H9 (cell line): Measurements from ENCODE around the gene MICU1. TPM values are rescaled to one million over a fixed set of nuclear protein-coding genes. Genes with fewer than 3 reads are reported as not detected.
A peak's percentile ranks its signal among the peaks of the same experiment; 100 is the strongest.

Source experiments
- DNase-seq: peaks from one replicate; pipeline ENCODE4 v3.0.0-alpha.2; 2017
- H2AFZ ChIP-seq: one replicate; pipeline ENCODE4 v1.6.1; 2013; ENCODE audit warnings: mild to moderate bottlenecking, low read length, control low read depth, moderate library complexity
- H2AK5ac ChIP-seq: 2 replicates; pipeline ENCODE4 v1.6.1; 2013; ENCODE audit warnings: low read length, control low read depth, mixed read lengths; ENCODE audit not compliant: insufficient read length
- H2BK120ac ChIP-seq: one replicate; pipeline ENCODE4 v1.6.1; 2013; ENCODE audit warnings: low read depth, mild to moderate bottlenecking, low read length, control low read depth, inconsistent platforms; ENCODE audit not compliant: poor library complexity, severe bottlenecking
- H2BK12ac ChIP-seq: 2 replicates; pipeline ENCODE4 v1.6.1; 2013; ENCODE audit warnings: low read length, control low read depth, mixed read lengths, low read depth; ENCODE audit not compliant: insufficient read length
- H2BK15ac ChIP-seq: 2 replicates; pipeline ENCODE4 v1.6.1; 2013; ENCODE audit warnings: low read depth, low read length, control low read depth
- H2BK20ac ChIP-seq: one replicate; pipeline ENCODE4 v1.6.1; 2013; ENCODE audit warnings: low read depth, mild to moderate bottlenecking, low read length, control low read depth, inconsistent platforms; ENCODE audit not compliant: poor library complexity, severe bottlenecking
- H2BK5ac ChIP-seq: 2 replicates; pipeline ENCODE4 v1.6.1; 2013; ENCODE audit warnings: low read length, control low read depth, mixed read lengths; ENCODE audit not compliant: insufficient read length
- H3K14ac ChIP-seq: 2 replicates; pipeline ENCODE4 v1.6.1; 2013; ENCODE audit warnings: low read length, control low read depth; ENCODE audit not compliant: insufficient read depth
- H3K18ac ChIP-seq: 2 replicates; pipeline ENCODE4 v1.6.1; 2013; ENCODE audit warnings: low read depth, mild to moderate bottlenecking, mixed read lengths, low read length, control low read depth; ENCODE audit not compliant: insufficient read length
- H3K23ac ChIP-seq: 2 replicates; pipeline ENCODE4 v1.6.1; 2013; ENCODE audit warnings: low read length, control low read depth, mixed read lengths, low read depth; ENCODE audit not compliant: insufficient read length
- H3K23me2 ChIP-seq: 2 replicates; pipeline ENCODE4 v1.6.1; 2013; ENCODE audit warnings: low read depth, mild to moderate bottlenecking, mixed read lengths, low read length, control low read depth; ENCODE audit not compliant: insufficient read length, poor library complexity, severe bottlenecking
- H3K27ac ChIP-seq: 2 replicates; pipeline ENCODE4 v1.5.1; 2013; ENCODE audit warnings: low read length, control low read depth, mixed read lengths, low read depth; ENCODE audit not compliant: insufficient read length
- H3K27me3 ChIP-seq: 2 replicates; pipeline ENCODE4 v1.6.1; 2013; ENCODE audit warnings: low read length, control low read depth, inconsistent platforms; ENCODE audit not compliant: insufficient read depth
- H3K4ac ChIP-seq: 2 replicates; pipeline ENCODE4 v1.6.1; 2013; ENCODE audit warnings: low read depth, mild to moderate bottlenecking, control low read depth, inconsistent platforms, low read length, moderate library complexity
- H3K4me1 ChIP-seq: 2 replicates; pipeline ENCODE4 v1.6.1; 2013; ENCODE audit warnings: low read length, control low read depth, inconsistent platforms; ENCODE audit not compliant: insufficient read depth
- H3K4me2 ChIP-seq: 2 replicates; pipeline ENCODE4 v1.6.1; 2013; ENCODE audit warnings: low read length, control low read depth, mixed read lengths; ENCODE audit not compliant: insufficient read length, insufficient read depth
- H3K56ac ChIP-seq: 2 replicates; pipeline ENCODE4 v1.6.1; 2013; ENCODE audit warnings: low read depth, mild to moderate bottlenecking, mixed read lengths, low read length, control low read depth; ENCODE audit not compliant: insufficient read length
- H3K79me1 ChIP-seq: 2 replicates; pipeline ENCODE4 v1.6.1; 2013; ENCODE audit warnings: low read depth, mild to moderate bottlenecking, moderate library complexity, low read length, control low read depth, inconsistent platforms; ENCODE audit not compliant: insufficient read depth, poor library complexity, severe bottlenecking
- H3K79me2 ChIP-seq: 2 replicates; pipeline ENCODE4 v1.6.1; 2013; ENCODE audit warnings: low read length, control low read depth, inconsistent platforms; ENCODE audit not compliant: insufficient read depth
- H3K9ac ChIP-seq: 2 replicates; pipeline ENCODE4 v1.6.1; 2013; ENCODE audit warnings: low read length, control low read depth, mixed read lengths; ENCODE audit not compliant: insufficient read length; ENCODE audit errors: extremely low read depth
- H3K9me3 ChIP-seq: one replicate; pipeline ENCODE4 v1.6.1; 2013; ENCODE audit warnings: low read depth, low read length, inconsistent platforms; ENCODE audit not compliant: control insufficient read depth
- H3T11ph ChIP-seq: one replicate; pipeline ENCODE4 v1.6.1; 2013; ENCODE audit warnings: mild to moderate bottlenecking, low read length, control low read depth, inconsistent platforms
- H4K20me1 ChIP-seq: one replicate; pipeline ENCODE4 v1.6.1; 2013; ENCODE audit not compliant: control insufficient read depth, insufficient read length, insufficient read depth
- H4K5ac ChIP-seq: 2 replicates; pipeline ENCODE4 v1.6.1; 2013; ENCODE audit warnings: low read depth, mild to moderate bottlenecking, mixed read lengths, low read length, control low read depth; ENCODE audit not compliant: insufficient read length
- H4K8ac ChIP-seq: replicated peaks from 2 replicates; pipeline ENCODE4 v1.6.1; 2013; ENCODE audit warnings: low read length, control low read depth, mixed read lengths, low read depth; ENCODE audit not compliant: insufficient read length
- H4K91ac ChIP-seq: 2 replicates; pipeline ENCODE4 v1.6.1; 2013; ENCODE audit warnings: low read depth, mild to moderate bottlenecking, moderate library complexity, mixed read lengths, low read length, control low read depth; ENCODE audit not compliant: insufficient read length
- H3K27ac Mint-ChIP-seq, 3 experiments: 2 replicates in 2 of 3; 3 replicates in 1 of 3; pipeline ENCODE4 v1.8.0; 2020 to 2021; ENCODE audit warnings: mixed read lengths in 3 of 3, mild to moderate bottlenecking in 1 of 3, moderate library complexity in 1 of 3
- H3K27me3 Mint-ChIP-seq: 2 replicates; pipeline ENCODE4 v1.8.0; 2021; ENCODE audit warnings: low read depth, mild to moderate bottlenecking, moderate library complexity, mixed read lengths
- H3K36me3 Mint-ChIP-seq, 3 experiments: 2 replicates in 2 of 3; 3 replicates in 1 of 3; pipeline ENCODE4 v1.8.0; 2020 to 2021; ENCODE audit warnings: low read depth in 3 of 3, mixed read lengths in 3 of 3; ENCODE audit not compliant: insufficient read depth in 1 of 3
- H3K4me1 Mint-ChIP-seq, 2 experiments: 2 replicates each; pipeline ENCODE4 v1.8.0; 2020; ENCODE audit warnings: mixed read lengths in 2 of 2
- H3K4me3 Mint-ChIP-seq, 2 experiments: 2 replicates in 1 of 2; 3 replicates in 1 of 2; pipeline ENCODE4 v1.8.0; 2020 to 2021; ENCODE audit warnings: mild to moderate bottlenecking in 2 of 2, mixed read lengths in 2 of 2, moderate library complexity in 1 of 2
- H3K9me3 Mint-ChIP-seq, 2 experiments: 2 replicates in 1 of 2; 3 replicates in 1 of 2; pipeline ENCODE4 v1.8.0; 2020; ENCODE audit warnings: mild to moderate bottlenecking in 2 of 2, mixed read lengths in 2 of 2, moderate library complexity in 1 of 2
- CTCF ChIP-seq: fragments of 200-600 bp; sonication (generic); conservative IDR thresholded peaks from 3 replicates; pipeline ENCODE4 v1.8.0; 2021; ENCODE audit warnings: antibody characterized with exemption, mild to moderate bottlenecking
- WGBS: extraction: QIAGEN DNeasy Blood & Tissue Kit; methylation state at CpG from one replicate; pipeline ENCODE4 v1.1.7; 2013; ENCODE audit warnings: missing lambda C conversion rate, low lambda C conversion rate, mixed read lengths; ENCODE audit not compliant: insufficient read length; ENCODE audit errors: extremely low coverage; 5-methylcytosine and 5-hydroxymethylcytosine counted together
- total RNA-seq: library from RNA; stranded (reverse); gene quantifications from 2 replicates; pipeline ENCODE4 v1.2.1, GENCODE V29; 2021

The MICU1 gene
- total RNA-seq, 1 experiment from 2014 or later, result 33.2 TPM

GRCh38 chr10:72421885-72422540 lies 203.9 kb downstream of the MICU1 start:
- peaks cover 41 to 45% of the 10 kb centered on the region in 2 experiments for H3K4me1 Mint-ChIP-seq
- H3K27me3 ChIP-seq, result no peaks in the 10 kb centered on the region
- no peak overlapping the region for H4K5ac ChIP-seq
- H4K20me1 ChIP-seq, result no peaks in the 10 kb centered on the region
- no peak overlapping the region for H2BK120ac ChIP-seq
- no peak overlapping the region for H2BK20ac ChIP-seq
- H3K79me2 ChIP-seq, result no peaks in the 10 kb centered on the region
- no peak overlapping the region for H3K56ac ChIP-seq
- H3K79me1 ChIP-seq, result no peaks in the 10 kb centered on the region
- H2AFZ ChIP-seq, result no peak overlapping the region
- no peak overlapping the region for H2BK5ac ChIP-seq
- H3K27ac ChIP-seq, result no peak overlapping the region
- H3K23me2 ChIP-seq, result no peaks in the 10 kb centered on the region
- WGBS, result no CpG with 5 or more reads among the region's 1 CpG
- H3K9ac ChIP-seq, result no peak overlapping the region
- TF ChIP-seq CTCF, result no peak
- H3K27me3 Mint-ChIP-seq, result no peaks in the 10 kb centered on the region
- peaks cover 21 to 36% (median 31%) of the 10 kb centered on the region in 3 experiments for H3K36me3 Mint-ChIP-seq
- no peak overlapping the region for H2AK5ac ChIP-seq
- peak overlapping the region; percentile 36 to 89 (median 41); a peak in 4 of 7 replicates for H3K27ac Mint-ChIP-seq
- H4K91ac ChIP-seq, result no peak overlapping the region
- H3K9me3 ChIP-seq, result peaks cover 5% of the 10 kb centered on the region
- H2BK12ac ChIP-seq, result no peak overlapping the region
- H3K18ac ChIP-seq, result no peak overlapping the region
- H3K4me2 ChIP-seq, result no peak overlapping the region
- no peaks in the 10 kb centered on the region; the same call in 1 of the 2 replicates for H3K4me1 ChIP-seq
- DNase-seq, result peak; percentile 58
- H3K9me3 Mint-ChIP-seq, result peaks cover 12 to 16% of the 10 kb centered on the region in 2 experiments
- no peak overlapping the region for H3K4ac ChIP-seq
- H3K4me3 Mint-ChIP-seq, result peak overlapping the region in 1 of 2 experiments; percentile 46; a peak in 2 of 5 replicates
- no peak overlapping the region for H2BK15ac ChIP-seq
- no peak overlapping the region for H3T11ph ChIP-seq
- H3K14ac ChIP-seq, result no peak overlapping the region
- no peak overlapping the region for H3K23ac ChIP-seq
- no peak overlapping the region for H4K8ac ChIP-seq
